OCI-LY7 (cell line): Measurements from ENCODE around the gene TFEB. TPM values are rescaled to one million over a fixed set of nuclear protein-coding genes. Genes with fewer than 3 reads are reported as not detected.

Source experiments
- BruUV-seq: library from RNA; stranded (reverse); fragments of 400-500 nt; replicated peaks from 2 replicates; lab custom pipeline; 2021; lab: Mats Ljungman, UMichigan
- CTCF ChIA-PET: fragments of 300-600 bp; sonication (Branson Sonifier 250); formaldehyde crosslinking; loops from one replicate; lab custom pipeline; 2022; ENCODE audit warnings: antibody characterized with exemption; ENCODE audit not compliant: unreplicated experiment; lab: Charles Lee
- POLR2A ChIA-PET: fragments of 300-600 bp; sonication (Branson Sonifier 250); formaldehyde crosslinking; loops from one replicate; lab custom pipeline; 2022; ENCODE audit warnings: antibody characterized with exemption; lab: Charles Lee
- DNase-seq: peaks from one replicate; pipeline ENCODE4 v3.0.0-alpha.2; 2015; ENCODE audit warnings: low spot score
- H2AFZ ChIP-seq: fragments of 200-600 bp; sonication (generic), shearing (Covaris generic); 2 replicates; pipeline ENCODE4 v1.6.1; 2014; ENCODE audit warnings: mild to moderate bottlenecking, antibody characterized with exemption, low read length, moderate library complexity
- H3K27ac ChIP-seq: fragments of 200-600 bp; sonication (generic); 2 replicates; pipeline ENCODE4 v1.5.1; 2014; ENCODE audit warnings: mixed run types, low read depth, mild to moderate bottlenecking, moderate library complexity, low read length, inconsistent platforms; ENCODE audit not compliant: poor library complexity, severe bottlenecking
- H3K36me3 ChIP-seq: fragments of 200-600 bp; sonication (generic); 2 replicates; pipeline ENCODE4 v1.6.1; 2014; ENCODE audit warnings: mild to moderate bottlenecking, antibody characterized with exemption, low read length, moderate library complexity, mixed read lengths; ENCODE audit not compliant: insufficient read depth
- H3K4me1 ChIP-seq: fragments of 200-600 bp; sonication (generic); 2 replicates; pipeline ENCODE4 v1.5.1; 2014; ENCODE audit warnings: mild to moderate bottlenecking, low read length; ENCODE audit not compliant: insufficient read depth, poor library complexity, severe bottlenecking
- H3K4me2 ChIP-seq: fragments of 200-600 bp; sonication (generic); 2 replicates; pipeline ENCODE4 v1.6.1; 2014; ENCODE audit warnings: mild to moderate bottlenecking, low read length
- H3K4me3 ChIP-seq: fragments of 200-600 bp; sonication (generic); 2 replicates; pipeline ENCODE4 v1.5.1; 2014; ENCODE audit warnings: mild to moderate bottlenecking, low read depth, low read length; ENCODE audit not compliant: poor library complexity, severe bottlenecking
- H3K79me2 ChIP-seq: fragments of 200-600 bp; sonication (generic); 2 replicates; pipeline ENCODE4 v1.6.1; 2016; ENCODE audit warnings: low read depth, mild to moderate bottlenecking, low read length, moderate library complexity, mixed read lengths; ENCODE audit not compliant: insufficient read depth
- H3K9me2 ChIP-seq: fragments of 200-600 bp; sonication (generic); 2 replicates; pipeline ENCODE4 v1.6.1; 2016; ENCODE audit warnings: mild to moderate bottlenecking, low read length, mixed read lengths; ENCODE audit not compliant: insufficient read depth
- H3K9me3 ChIP-seq: fragments of 200-600 bp; sonication (generic); 2 replicates; pipeline ENCODE4 v1.6.1; 2014; ENCODE audit warnings: mild to moderate bottlenecking, mixed run types, low read length, mixed read lengths
- H4K20me1 ChIP-seq: fragments of 200-600 bp; sonication (generic); 2 replicates; pipeline ENCODE4 v1.6.1; 2014; ENCODE audit warnings: mild to moderate bottlenecking, antibody characterized with exemption, low read length, moderate library complexity, mixed read lengths; ENCODE audit not compliant: insufficient read depth
- EZH2phosphoT487 ChIP-seq: fragments of 200-600 bp; sonication (generic); IDR thresholded peaks from 2 replicates; pipeline ENCODE4 v1.6.1; 2018; ENCODE audit warnings: low read depth, borderline replicate concordance, mild to moderate bottlenecking, mixed run types, antibody characterized with exemption, low read length, moderate library complexity, mixed read lengths
- intact Hi-C: fragments of 100-400 bp; cut with micrococcal nuclease; formaldehyde crosslinking; loops from one replicate; pipeline ENCODE4 v1.10.0; 2022; ENCODE audit not compliant: unreplicated experiment
- total RNA-seq, 2 experiments: library from RNA; depleted of rRNA in 1 of 2; stranded (reverse); fragments of >200 nt in 1 of 2; shearing (Covaris generic) in 1 of 2; gene quantifications; 2 replicates each; pipeline ENCODE4 v1.2.3, GENCODE V29; 2014 to 2022
- TF ChIP-seq, protein P1 (sequence below): fragments of 200-600 bp; sonication (generic); conservative IDR thresholded peaks from 2 replicates; pipeline ENCODE4 v1.5.1; 2014; ENCODE audit warnings: mild to moderate bottlenecking, antibody characterized with exemption, low read length, moderate library complexity, mixed read lengths

The TFEB gene
- total RNA-seq, 2 experiments from 2014 or later: 36.8 to 60.0 TPM

DNA sequence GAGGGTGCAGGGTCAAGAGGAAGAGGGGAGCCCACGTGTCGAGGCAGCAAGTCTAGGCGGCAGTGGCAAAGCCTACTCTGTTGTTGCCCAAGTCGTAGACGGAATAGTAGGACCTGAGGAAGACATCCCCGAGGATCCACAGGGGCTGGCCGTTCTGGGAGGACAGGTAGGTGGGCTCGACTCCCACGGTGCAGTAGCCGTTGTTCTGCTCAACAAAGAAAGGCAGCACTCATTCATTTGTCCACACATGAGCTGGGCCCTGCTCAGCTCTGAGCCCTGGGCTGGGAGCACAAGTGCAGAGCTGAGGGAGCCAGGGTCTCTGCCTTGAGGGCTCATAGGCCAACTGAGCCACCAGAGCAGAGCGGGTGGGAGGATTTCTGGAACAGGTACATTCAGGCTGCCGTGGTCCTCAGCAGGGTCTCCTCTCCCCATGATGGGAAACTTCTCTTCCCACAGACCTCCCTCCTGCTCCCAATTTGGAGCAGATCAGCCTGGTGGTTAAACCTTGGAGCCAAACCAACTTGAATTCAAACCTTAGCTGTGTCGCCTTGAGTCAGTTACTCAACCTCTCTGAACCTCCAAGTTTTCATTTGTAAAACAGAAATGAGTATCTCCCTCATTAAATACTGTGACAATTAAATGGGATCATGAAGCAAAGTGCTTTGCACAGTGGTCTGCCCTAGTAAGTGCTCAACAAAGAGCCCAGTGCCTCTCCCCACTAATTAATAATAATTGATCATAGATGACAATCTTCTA, 1.6 kb upstream of the TFEB start:
- Histone ChIP-seq H2AFZ (no peak overlapping the region), H3K79me2 (peaks cover 18% of the 10 kb centered on the region), H3K27ac (no peak overlapping the region), H4K20me1 (no peaks in the 10 kb centered on the region), H3K4me3 (no peak overlapping the region), H3K9me2 (no peaks in the 10 kb centered on the region), H3K36me3 (no peaks in the 10 kb centered on the region), H3K9me3 (no peaks in the 10 kb centered on the region), H3K4me1 (peaks cover 28% of the 10 kb centered on the region), H3K4me2 (no peak overlapping the region)
- no peak for TF ChIP-seq EZH2phosphoT487
- TF ChIP-seq, protein P1, sequence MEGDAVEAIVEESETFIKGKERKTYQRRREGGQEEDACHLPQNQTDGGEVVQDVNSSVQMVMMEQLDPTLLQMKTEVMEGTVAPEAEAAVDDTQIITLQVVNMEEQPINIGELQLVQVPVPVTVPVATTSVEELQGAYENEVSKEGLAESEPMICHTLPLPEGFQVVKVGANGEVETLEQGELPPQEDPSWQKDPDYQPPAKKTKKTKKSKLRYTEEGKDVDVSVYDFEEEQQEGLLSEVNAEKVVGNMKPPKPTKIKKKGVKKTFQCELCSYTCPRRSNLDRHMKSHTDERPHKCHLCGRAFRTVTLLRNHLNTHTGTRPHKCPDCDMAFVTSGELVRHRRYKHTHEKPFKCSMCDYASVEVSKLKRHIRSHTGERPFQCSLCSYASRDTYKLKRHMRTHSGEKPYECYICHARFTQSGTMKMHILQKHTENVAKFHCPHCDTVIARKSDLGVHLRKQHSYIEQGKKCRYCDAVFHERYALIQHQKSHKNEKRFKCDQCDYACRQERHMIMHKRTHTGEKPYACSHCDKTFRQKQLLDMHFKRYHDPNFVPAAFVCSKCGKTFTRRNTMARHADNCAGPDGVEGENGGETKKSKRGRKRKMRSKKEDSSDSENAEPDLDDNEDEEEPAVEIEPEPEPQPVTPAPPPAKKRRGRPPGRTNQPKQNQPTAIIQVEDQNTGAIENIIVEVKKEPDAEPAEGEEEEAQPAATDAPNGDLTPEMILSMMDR: no peak
- intact Hi-C loops: no loop called here
- POLR2A ChIA-PET: no interaction called here
- no TSS peak for BruUV-seq
- DNase-seq: no peak
- CTCF ChIA-PET: interaction anchor here (0.6 to 1.8 kb wide), 4 partner anchors 20 to 661 kb away, joined by 3 to 9 read pairs (median 6); no protein-coding TSS in a partner anchor

DNA sequence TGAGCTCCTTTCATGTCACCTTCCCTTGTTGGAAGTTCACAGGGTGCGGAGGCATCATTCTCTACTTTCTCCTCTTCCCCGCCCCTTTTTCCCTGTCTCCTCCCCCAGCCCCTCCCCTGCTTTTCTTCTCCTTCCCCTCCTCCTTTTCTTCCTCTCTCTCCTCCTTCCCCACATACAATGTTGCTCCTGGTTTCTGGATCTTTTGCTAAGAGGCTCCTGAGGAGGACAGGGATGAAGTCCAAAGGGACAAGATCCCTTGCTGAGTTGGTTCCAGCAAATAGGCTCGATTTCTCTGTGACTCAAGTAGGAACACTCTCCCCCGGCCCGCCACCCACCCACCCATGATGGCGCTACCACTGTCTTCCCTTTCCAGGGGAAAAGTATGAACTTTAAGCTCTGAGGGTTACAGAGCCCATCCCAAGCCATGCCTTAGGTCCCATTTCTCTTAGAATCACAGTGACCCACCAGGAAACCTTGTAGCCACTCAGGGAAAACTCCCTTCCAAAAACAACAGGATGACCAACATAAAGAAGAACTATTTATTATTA, 852 bp upstream of the TFEB start:
- H3K9me2 ChIP-seq: no peaks in the 10 kb centered on the region
- CTCF ChIA-PET: interaction anchor here (0.6 to 1.1 kb wide), 3 partner anchors 21 to 661 kb away, joined by 3 to 9 read pairs (median 6); no protein-coding TSS in a partner anchor
- H3K4me3 ChIP-seq: peak overlapping the region; percentile 91
- no TSS peak for BruUV-seq
- intact Hi-C loops: no loop called here
- no peak overlapping the region for H3K27ac ChIP-seq
- TF ChIP-seq EZH2phosphoT487: no peak
- TF ChIP-seq, protein P1: no peak
- peak overlapping the region; percentile 60; the same call in 1 of the 2 replicates for H2AFZ ChIP-seq
- H4K20me1 ChIP-seq: no peaks in the 10 kb centered on the region
- DNase-seq: no peak
- H3K9me3 ChIP-seq: no peaks in the 10 kb centered on the region
- H3K4me1 ChIP-seq: peaks cover 35% of the 10 kb centered on the region
- H3K4me2 ChIP-seq: peak overlapping the region; percentile 60
- H3K79me2 ChIP-seq: peaks cover 25% of the 10 kb centered on the region
- POLR2A ChIA-PET: interaction anchor here (0.6 to 8.3 kb wide), 2 partner anchors 31 to 81 kb away, joined by 5 to 118 read pairs; no protein-coding TSS in a partner anchor
- no peaks in the 10 kb centered on the region for H3K36me3 ChIP-seq
